Pancreas (tissue), 10 donors: ENCODE results near the gene PPDPF. TPM values are rescaled to one million over a fixed set of nuclear protein-coding genes. Genes with fewer than 3 reads are reported as not detected.
"Not testable (repeated sequence)": the region's sequence is repeated elsewhere in the genome, so short reads cannot be mapped to it uniquely, and the experiment has no call there.

Experiments used
- ATAC-seq, 4 donors: fragments of 200-7000 bp; cut with Tn5 transposase; one replicate each; pipeline versions ENCODE4 v1.8.0 to v1.9.1; 2020; ENCODE audit warnings: mild to moderate bottlenecking in 4 of 4, moderate library complexity in 4 of 4
- DNase-seq, 6 donors: peaks; one replicate each; pipeline ENCODE4 v3.0.0-alpha.2; 2020
- FAIRE-seq: peaks from 2 replicates; lab custom pipeline; 2012; peaks lifted over from hg19 to GRCh38; lab: Jason Lieb, UNC
- H3K27ac ChIP-seq, 4 donors: fragments of 200-600 bp; sonication (generic); 1 replicate in 3 of 4; 2 replicates in 1 of 4; pipeline versions ENCODE4 v1.5.0 to v1.8.0; 2020
- H3K27me3 ChIP-seq, 4 donors: fragments of 200-600 bp; one replicate each; pipeline ENCODE4 v1.8.0; 2021
- H3K36me3 ChIP-seq, 3 donors: fragments of 200-600 bp; sonication (generic) in 1 of 3; one replicate each; pipeline versions ENCODE4 v1.5.0 to v1.8.0; 2020 to 2021
- H3K4me1 ChIP-seq, 3 donors: fragments of 200-600 bp; one replicate each; pipeline ENCODE4 v1.8.0; 2021
- H3K4me3 ChIP-seq, 4 donors: fragments of 200-600 bp; sonication (generic) in 2 of 4; one replicate each; pipeline versions ENCODE4 v1.5.0 to v1.8.0; 2020 to 2021
- H3K9me3 ChIP-seq, 4 donors: fragments of 200-600 bp; one replicate each; pipeline ENCODE4 v1.8.0; 2021
- CTCF ChIP-seq, 4 donors: fragments of 200-600 bp; sonication (generic) in 3 of 4; IDR thresholded peaks; one replicate each; pipeline versions ENCODE4 v1.5.0 to v1.8.0; 2021; ENCODE audit warnings: antibody characterized with exemption in 4 of 4
- WGBS, 2 donors: extraction: QIAGEN DNeasy Blood & Tissue Kit; methylation state at CpG; one replicate each; pipeline ENCODE4 v1.1.7; 2013; 5-methylcytosine and 5-hydroxymethylcytosine counted together
- intact Hi-C, 3 donors: fragments of 100-400 bp; cut with DNase I; formaldehyde crosslinking; loops; one replicate each; pipeline versions ENCODE4 v1.11.1 to v1.14.2; 2022
- polyA plus RNA-seq, 2 donors: library from polyadenylated mRNA; stranded (reverse); fragments of 200-250 nt; gene quantifications; one replicate each; pipeline ENCODE4 v1.2.3, GENCODE V29; 2013
- total RNA-seq, 6 donors: library from RNA; stranded (reverse); fragmentation: NEBNext Ultra II Directional in 4 of 6; extraction: Animal tissue kit (Norgen Biotek cat#: 25700) in 4 of 6; gene quantifications; one replicate each; pipeline versions ENCODE4 v1.2.1 to v1.2.4, GENCODE V29; 2021 to 2023
- donor health status: healthy with polysubstance abuse.
- donor health status: DM: no; HTN: no; CAD: no; lungs with moderate emphysema.
- donor health status: DM: no; HTN: no; CAD: no.
- donor health status: control.
- donor health status: control.
- donor health status: Bipolar disorder and iron deficiency.
- donor health status: DM: yes; HTN: yes; CAD: no.
- donor health status: DM: no; HTN: no; CAD: no.
- donor health status: DM: no; HTN: no; CAD: no.
- donor health status: DM: yes; HTN: yes; CAD: no.

PPDPF gene
- total and polyA plus RNA-seq, 8 donors, result 77.7 to 224 (median 155) TPM

GRCh38 chr20:63507083-63507743 lies 13.4 kb upstream of the PPDPF start:
- H3K27me3 ChIP-seq, result peaks cover 0 to 4% (median 0%) of the 10 kb centered on the region in 4 donors
- ATAC-seq, result no peak
- no peak for FAIRE-seq

DNA sequence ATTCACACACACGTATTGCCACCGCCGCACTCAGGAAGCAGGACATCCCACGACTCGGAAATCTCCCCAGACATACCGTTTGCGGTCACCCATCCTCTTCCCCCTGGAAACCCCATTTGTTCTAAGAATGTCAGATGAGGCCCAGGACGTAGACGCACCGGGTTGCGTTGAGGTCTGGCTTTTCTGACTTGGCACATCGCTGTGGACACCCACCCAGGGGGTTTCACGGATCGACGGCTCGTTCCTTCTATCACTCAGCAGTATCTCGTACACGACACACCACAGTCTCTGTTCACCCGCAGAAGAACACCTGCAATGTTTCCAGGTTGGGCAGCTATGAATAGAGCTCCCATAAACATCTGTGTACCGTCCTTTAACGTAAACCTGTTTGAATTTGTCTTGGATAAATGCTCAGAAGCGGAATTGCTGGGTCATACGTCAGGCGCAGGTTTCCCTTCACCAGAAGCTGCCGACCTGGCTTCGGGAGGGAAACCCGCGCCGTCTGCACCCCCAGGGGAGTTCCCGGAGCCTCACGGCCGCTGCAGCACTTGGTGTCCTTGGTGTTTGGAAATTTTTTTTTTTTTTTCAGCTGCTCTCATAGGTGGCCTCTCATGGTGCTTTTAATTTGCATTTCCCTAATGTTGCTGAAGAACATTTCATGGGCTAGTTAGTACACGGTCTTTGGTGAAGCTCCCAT lies 12.3 kb upstream of the PPDPF start:
- 72 to 75% methylated on average over 33 of the region's 33 CpGs for WGBS, 2 donors
- no peak overlapping the region for H3K4me3 ChIP-seq

More at GRCh38 chr20:63507083-63507743, 13.4 kb upstream of the PPDPF start:
- no peaks in the 10 kb centered on the region for H3K4me1 ChIP-seq
- TF ChIP-seq CTCF (IDR thresholded peaks at IDR 0.05), result no peak
- H3K9me3 ChIP-seq, result no peaks in the 10 kb centered on the region
- no peak overlapping the region for H3K4me3 ChIP-seq
- 78 to 87% methylated on average over 30 of the region's 30 CpGs for WGBS, 2 donors
- H3K27ac ChIP-seq, result no peak overlapping the region
- no peaks in the 10 kb centered on the region for H3K36me3 ChIP-seq
- intact Hi-C loops, result no loop called here
- peak in 2 of 6 donors; percentile 45 to 55 for DNase-seq

GRCh38 chr20:63509088-63509564 lies 11.4 kb upstream of the PPDPF start:
- no peak for TF ChIP-seq CTCF (IDR thresholded peaks at IDR 0.05)
- no peaks in the 10 kb centered on the region for H3K36me3 ChIP-seq
- FAIRE-seq (no peak), ATAC-seq (no peak), DNase-seq (peak in 1 of 6 donors; percentile 21)
- intact Hi-C loops, result no loop called here
- H3K4me3 ChIP-seq, result no peak overlapping the region
- no peaks in the 10 kb centered on the region for H3K4me1 ChIP-seq
- WGBS, 2 donors, result 76 to 84% methylated on average over 9 of the region's 9 CpGs
- no peaks in the 10 kb centered on the region for H3K9me3 ChIP-seq
- peaks cover 0 to 4% (median 0%) of the 10 kb centered on the region in 4 donors for H3K27me3 ChIP-seq
- no peak overlapping the region for H3K27ac ChIP-seq

More for the DNA sequence above, 12.3 kb upstream of the PPDPF start:
- Histone ChIP-seq H3K27me3 (peaks cover 0 to 4% (median 0%) of the 10 kb centered on the region in 4 donors), H3K4me1 (no peaks in the 10 kb centered on the region), H3K9me3 (no peaks in the 10 kb centered on the region), H3K36me3 (no peaks in the 10 kb centered on the region), H3K27ac (no peak overlapping the region)
- no peak for TF ChIP-seq CTCF (IDR thresholded peaks at IDR 0.05)
- ATAC-seq (no peak), DNase-seq (peak in 2 of 6 donors; percentile 21 to 34), FAIRE-seq (no peak)
- intact Hi-C loops, result no loop called here

DNA sequence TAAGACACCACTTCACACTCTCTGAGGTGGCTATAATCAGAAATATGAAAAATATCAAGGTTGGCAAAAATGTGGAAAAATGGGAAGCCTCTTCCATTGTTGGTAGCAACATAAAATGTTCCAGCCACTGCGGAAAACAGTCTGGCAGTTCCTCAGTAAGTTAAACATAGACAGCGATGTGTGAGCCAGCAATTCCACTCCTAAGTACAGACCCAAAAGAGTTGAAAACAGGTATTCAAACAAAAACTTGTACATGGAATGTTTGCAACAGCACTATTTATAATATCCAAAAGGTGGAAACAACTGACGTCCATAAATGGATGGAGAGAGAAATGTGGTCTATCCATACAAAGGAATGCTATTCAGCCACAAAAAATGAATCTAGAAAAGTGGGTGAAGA lies 7.4 kb upstream of the PPDPF start:
- Histone ChIP-seq H3K27ac (no peak overlapping the region), H3K27me3 (peaks cover 0 to 4% (median 0%) of the 10 kb centered on the region in 4 donors), H3K9me3 (no peaks in the 10 kb centered on the region), H3K36me3 (no peaks in the 10 kb centered on the region), H3K4me1 (no peaks in the 10 kb centered on the region), H3K4me3 (no peak overlapping the region)
- DNase-seq (no peak), FAIRE-seq (no peak), ATAC-seq (no peak)
- TF ChIP-seq CTCF (IDR thresholded peaks at IDR 0.05), result no peak
- intact Hi-C loops, result no loop called here
- WGBS, 2 donors, result 81 to 85% methylated on average over 3 of the region's 3 CpGs

GRCh38 chr20:63514520-63514919 lies 6.0 kb upstream of the PPDPF start:
- H3K4me3 ChIP-seq, H3K9me3 ChIP-seq, H3K36me3 ChIP-seq, FAIRE-seq, H3K27me3 ChIP-seq, intact Hi-C loops, ATAC-seq, H3K4me1 ChIP-seq, H3K27ac ChIP-seq: not testable (repeated sequence)
- 76 to 78% methylated on average over 9 to 10 of the region's 10 CpGs for WGBS, 2 donors
- peak in 1 of 6 donors; percentile 29 for DNase-seq
